Activated CD8-positive, alpha-beta memory T cell treated with anti-CD3 and anti-CD28 coated beads for 36 hours (primary cell): Measurements from ENCODE around the gene CEP41. TPM values are rescaled to one million over a fixed set of nuclear protein-coding genes. Genes with fewer than 3 reads are reported as not detected.

Experiments
- CTCF ChIA-PET: fragments of 350-600 bp; sonication (Branson Sonifier 250); formaldehyde crosslinking; loops from one replicate; lab custom pipeline; 2021; ENCODE audit warnings: antibody characterized with exemption; lab: Charles Lee
- POLR2A ChIA-PET: fragments of 350-600 bp; sonication (Branson Sonifier 250); formaldehyde crosslinking; loops from one replicate; lab custom pipeline; 2021; ENCODE audit warnings: antibody characterized with exemption; lab: Charles Lee
- total RNA-seq, 2 experiments: library from RNA; stranded (reverse); gene quantifications; one replicate each; pipeline ENCODE4 v1.2.3, GENCODE V29; 2021

The CEP41 gene
- total RNA-seq, 2 experiments from 2014 or later = 21.6 to 22.3 TPM

DNA sequence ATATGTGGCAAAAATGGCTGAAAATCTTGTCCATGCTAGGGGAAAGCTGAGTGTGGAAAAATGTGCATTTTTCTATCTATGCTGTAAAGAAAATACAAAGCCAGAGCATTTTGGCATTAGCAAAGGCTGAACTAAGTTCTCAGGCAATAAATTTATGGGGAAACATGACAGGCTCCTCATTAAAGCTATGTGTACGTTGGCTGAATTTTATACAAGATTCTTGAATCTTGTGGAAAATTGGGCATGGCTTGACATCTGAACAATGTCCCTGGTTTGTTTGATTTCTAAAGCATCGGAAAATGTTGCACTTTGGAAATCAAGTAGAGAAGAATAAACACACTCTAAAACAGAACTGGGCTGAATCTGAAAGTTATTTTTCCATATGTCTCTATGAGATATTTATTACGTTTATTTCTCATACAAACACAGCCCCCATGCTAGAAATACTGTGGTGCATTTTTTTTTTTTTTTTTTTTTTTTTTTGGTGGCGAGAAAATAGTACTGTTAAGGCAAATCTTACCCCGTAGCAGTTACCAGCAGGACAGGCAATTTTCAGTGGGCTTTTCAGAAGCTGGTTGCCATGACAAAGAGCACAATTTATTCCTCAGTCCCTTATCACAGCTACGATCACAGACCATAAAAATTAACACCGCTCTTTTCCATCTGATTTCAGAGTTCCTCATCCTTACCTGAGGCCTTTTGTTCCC, 43.6 kb downstream of the CEP41 start:
- POLR2A ChIA-PET = no interaction called here
- CTCF ChIA-PET = no interaction called here

- CTCF ChIA-PET = no interaction called here
- POLR2A ChIA-PET = no interaction called here
These were observed 44.7 kb downstream of the CEP41 start for GRCh38 chr7:130396109-130396508.

DNA sequence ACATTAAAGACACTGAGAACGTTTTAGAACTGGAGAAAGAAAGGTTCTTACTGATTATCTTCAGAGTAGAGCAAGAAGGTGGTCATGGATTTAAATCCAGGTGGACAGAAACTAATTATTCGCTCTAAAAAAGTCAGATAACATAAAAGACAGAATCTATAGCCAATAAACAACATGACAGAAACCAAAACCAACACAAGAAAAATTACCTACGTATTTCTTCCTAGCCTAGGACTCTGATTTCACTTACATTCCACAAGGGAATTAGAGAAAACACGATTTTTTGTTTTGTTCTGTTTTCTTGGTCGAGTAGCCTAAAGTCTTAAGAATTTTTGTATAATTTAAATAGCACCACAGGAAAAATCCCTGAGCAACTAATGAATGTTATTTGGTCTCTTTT, 45.4 kb downstream of the CEP41 start:
- CTCF ChIA-PET = no interaction called here
- POLR2A ChIA-PET = no interaction called here

GRCh38 chr7:130394421-130395195, 46.2 kb downstream of the CEP41 start:
- POLR2A ChIA-PET = no interaction called here

GRCh38 chr7:130393841-130394411, 46.9 kb downstream of the CEP41 start:
- POLR2A ChIA-PET = no interaction called here
- CTCF ChIA-PET = interaction anchor here (0.6 kb wide), 1 partner anchor 31 kb away, joined by 3 read pairs; no protein-coding TSS in a partner anchor

More at GRCh38 chr7:130394421-130395195, 46.2 kb downstream of the CEP41 start:
- CTCF ChIA-PET = interaction anchor here (0.6 kb wide), 1 partner anchor 32 kb away, joined by 3 read pairs; no protein-coding TSS in a partner anchor

DNA sequence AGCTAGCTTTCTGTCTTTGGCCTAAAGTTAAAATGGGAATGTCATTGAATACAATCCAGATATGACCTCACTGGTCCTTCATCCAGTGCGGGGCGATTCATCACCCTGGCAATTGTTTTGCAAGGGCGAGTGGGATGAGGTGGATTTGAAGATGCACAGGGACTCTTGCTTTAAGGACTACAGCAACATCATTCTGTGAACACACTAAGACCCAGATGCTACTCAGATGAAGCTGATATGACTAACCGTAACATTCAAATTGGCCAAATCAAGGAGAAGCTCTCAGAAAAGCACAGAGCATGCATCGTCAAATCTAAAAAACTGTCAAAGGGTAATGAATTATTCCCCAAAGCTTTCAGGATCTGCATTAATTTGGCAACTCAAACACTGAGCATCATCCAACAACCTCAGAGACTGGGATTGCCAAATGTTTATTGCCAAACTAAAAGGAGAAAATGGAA, 47.7 kb downstream of the CEP41 start:
- CTCF ChIA-PET = no interaction called here
- POLR2A ChIA-PET = no interaction called here

- CTCF ChIA-PET = interaction anchor here (0.7 kb wide), 1 partner anchor 14 kb away, joined by 3 read pairs; no protein-coding TSS in a partner anchor
- POLR2A ChIA-PET = no interaction called here
These were observed 50.3 kb downstream of the CEP41 start for GRCh38 chr7:130390486-130390885.

GRCh38 chr7:130388671-130389070, 52.1 kb downstream of the CEP41 start:
- ChIA-PET CTCF (no interaction called here), POLR2A (no interaction called here)

- CTCF ChIA-PET = no interaction called here
- POLR2A ChIA-PET = interaction anchor here (0.6 kb wide), 1 partner anchor 169 kb away, joined by 4 read pairs; no protein-coding TSS in a partner anchor
These were observed 53.0 kb downstream of the CEP41 start for GRCh38 chr7:130387628-130388403.

- CTCF ChIA-PET = no interaction called here
- POLR2A ChIA-PET = interaction anchor here (0.6 kb wide), 1 partner anchor 168 kb away, joined by 4 read pairs; no protein-coding TSS in a partner anchor
These were observed 53.5 kb downstream of the CEP41 start for GRCh38 chr7:130387306-130387627.

DNA sequence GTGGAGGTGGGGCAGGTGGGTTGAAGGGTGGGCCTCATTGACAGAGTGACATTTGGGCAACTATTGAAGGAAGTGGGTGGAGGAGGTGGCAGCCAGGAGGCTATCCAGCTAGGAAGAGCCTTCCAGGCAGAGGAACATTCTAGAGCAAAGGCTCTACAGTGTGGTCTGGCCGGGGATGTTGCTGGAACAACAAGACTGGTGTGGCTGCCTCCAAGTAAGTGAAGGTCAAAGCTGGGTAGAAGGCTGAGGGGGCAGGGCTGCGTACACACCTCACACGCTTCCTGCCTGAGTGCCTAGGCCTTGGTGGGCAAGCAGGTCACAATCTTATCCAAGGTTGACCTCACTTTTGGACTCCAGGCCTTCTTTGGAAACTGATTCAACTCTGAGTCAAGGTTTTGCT, 53.9 kb downstream of the CEP41 start:
- ChIA-PET POLR2A (interaction anchor here (0.6 kb wide), 1 partner anchor 168 kb away, joined by 4 read pairs; no protein-coding TSS in a partner anchor), CTCF (no interaction called here)

DNA sequence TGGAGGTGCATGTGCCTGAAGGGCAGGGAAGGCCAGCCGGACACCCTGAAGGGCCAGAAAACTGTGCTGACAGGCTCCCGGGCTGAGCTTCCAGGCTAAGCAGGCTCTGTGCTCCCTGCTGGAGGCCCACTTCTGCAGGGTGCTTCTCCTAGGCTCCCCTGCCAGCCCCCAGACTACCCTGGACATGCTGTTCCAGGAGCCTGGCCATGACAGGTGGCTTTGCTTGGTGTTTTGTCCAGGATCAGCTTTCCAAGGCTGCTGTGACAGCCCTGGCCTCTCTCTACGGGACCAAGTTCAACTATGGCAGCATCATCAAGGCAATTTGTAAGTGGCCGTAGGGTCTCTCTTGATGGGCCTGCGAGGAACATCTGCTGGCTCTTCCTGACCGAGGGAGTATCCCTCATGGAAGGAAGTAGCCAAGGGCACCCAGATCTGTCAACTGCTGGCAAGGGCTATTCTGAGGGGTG, 55.2 kb downstream of the CEP41 start:
- CTCF ChIA-PET = no interaction called here
- POLR2A ChIA-PET = no interaction called here

- CTCF ChIA-PET = no interaction called here
- POLR2A ChIA-PET = no interaction called here
These were observed 55.8 kb downstream of the CEP41 start for GRCh38 chr7:130384841-130385599.

DNA sequence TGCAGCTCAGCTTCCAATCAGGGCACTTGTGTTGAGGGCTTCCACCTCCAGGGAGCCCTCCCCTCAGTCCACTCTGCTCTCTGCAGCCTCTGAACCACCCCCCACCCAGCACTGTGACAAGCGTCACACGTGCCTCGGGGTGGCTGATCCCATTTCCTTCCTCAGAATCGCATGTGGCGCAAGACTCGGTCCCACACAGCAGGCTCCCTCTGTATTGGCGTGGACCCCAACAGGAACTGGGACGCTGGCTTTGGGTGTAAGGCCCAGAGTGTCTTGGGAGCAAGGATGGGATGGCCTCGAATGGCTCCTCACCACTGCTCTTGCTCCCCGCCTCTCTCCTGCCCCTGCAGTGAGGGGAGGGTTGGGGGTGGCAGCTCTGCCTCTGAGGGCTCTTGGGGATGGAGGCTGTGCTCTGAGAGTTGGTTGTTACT, 56.4 kb downstream of the CEP41 start:
- POLR2A ChIA-PET = no interaction called here

GRCh38 chr7:130383187-130383980, 57.4 kb downstream of the CEP41 start:
- ChIA-PET CTCF (no interaction called here), POLR2A (no interaction called here)

More for the DNA sequence above, 56.4 kb downstream of the CEP41 start:
- CTCF ChIA-PET = no interaction called here

- POLR2A ChIA-PET = no interaction called here
These were observed 59.1 kb downstream of the CEP41 start for GRCh38 chr7:130381468-130382312.

More at GRCh38 chr7:130381468-130382312, 59.1 kb downstream of the CEP41 start:
- CTCF ChIA-PET = interaction anchor here (0.6 kb wide), 1 partner anchor 160 kb away, joined by 3 read pairs; no protein-coding TSS in a partner anchor
